ENCODE data around the gene LARP6. TPM values are rescaled to one million over a fixed set of nuclear protein-coding genes. Genes with fewer than 3 reads are reported as not detected.
"Not testable (repeated sequence)": the region's sequence is repeated elsewhere in the genome, so short reads cannot be mapped to it uniquely, and the experiment has no call there.

The LARP6 gene
- polyA plus RNA-seq, 1 donor (not counting 4 experiments of a cell fraction or from before 2014, with no cell fraction given) = 66.1 TPM

- peaks cover 2% of the 10 kb centered on the region for H3K9me3 ChIP-seq (ENCODE audit: control insufficient read depth, low read depth, low read length)
- no peak for TF ChIP-seq CTCF (optimal IDR thresholded peaks at IDR 0.05 in 1 of 3, IDR thresholded peaks at IDR 0.05 in 1 of 3, conservative IDR thresholded peaks at IDR 0.05 in 1 of 3; ENCODE audit: extremely low read depth in 1 of 3, insufficient read depth in 2 of 3, low read length in 3 of 3)
- no peak for TF ChIP-seq EZH2 (IDR thresholded peaks at IDR 0.05; ENCODE audit: low read length)
- no peaks in the 10 kb centered on the region for H3K9me1 ChIP-seq (ENCODE audit: control insufficient read depth, extremely low read depth, insufficient read depth, low read length)
- H2AFZ ChIP-seq (ENCODE audit: control insufficient read depth, low read length) = no peak overlapping the region
- no peaks in the 10 kb centered on the region for H3K27me3 ChIP-seq (ENCODE audit: control insufficient read depth, extremely low read depth, insufficient read depth, low read length)
- no peaks in the 10 kb centered on the region for H3K36me3 ChIP-seq (ENCODE audit: control insufficient read depth in 2 of 2, extremely low read depth in 1 of 2, insufficient read depth in 2 of 2, low read length in 2 of 2)
- no peaks in the 10 kb centered on the region for H4K20me1 ChIP-seq (ENCODE audit: control insufficient read depth, extremely low read depth, insufficient read depth, low read length)
- no peak overlapping the region for H3K4me2 ChIP-seq (ENCODE audit: control insufficient read depth, extremely low read depth, insufficient read depth, low read depth, low read length)
- H3K27ac ChIP-seq (ENCODE audit: control insufficient read depth, insufficient read depth, low read length) = no peak overlapping the region
- H3K9ac ChIP-seq (ENCODE audit: control insufficient read depth, extremely low read depth, insufficient read depth, low read length) = no peak overlapping the region
- no peak overlapping the region for H3K4me3 ChIP-seq (ENCODE audit: control insufficient read depth in 2 of 3, extremely low read depth in 1 of 3, insufficient read depth in 2 of 3, low read depth in 1 of 3, low read length in 3 of 3)
- dilution Hi-C loops (cut with MboI; ENCODE audit: extremely low pct_ligation_motif_present, low sequenced_read_pairs) = no loop called here
- FAIRE-seq = no peak
- no peaks in the 10 kb centered on the region for H3K4me1 ChIP-seq (ENCODE audit: control insufficient read depth, extremely low read depth, insufficient read depth, low read length)
- H3K79me2 ChIP-seq (ENCODE audit: control insufficient read depth, insufficient read depth, low read length) = no peaks in the 10 kb centered on the region
- DNase-seq (ENCODE audit: low read depth, low spot score) = no peak
Measured at GRCh38 chr15:70873232-70874054, 19.5 kb upstream of the LARP6 start.

GRCh38 chr15:70871490-70871889 lies 17.5 kb upstream of the LARP6 start:
- H3K9me3 ChIP-seq (ENCODE audit: control insufficient read depth, low read depth, low read length); H3K9ac ChIP-seq (ENCODE audit: control insufficient read depth, extremely low read depth, insufficient read depth, low read length); H3K27ac ChIP-seq (ENCODE audit: control insufficient read depth, insufficient read depth, low read length); H3K9me1 ChIP-seq (ENCODE audit: control insufficient read depth, extremely low read depth, insufficient read depth, low read length); H4K20me1 ChIP-seq (ENCODE audit: control insufficient read depth, extremely low read depth, insufficient read depth, low read length); FAIRE-seq; H3K4me2 ChIP-seq (ENCODE audit: control insufficient read depth, extremely low read depth, insufficient read depth, low read depth, low read length); DNase-seq (ENCODE audit: low read depth, low spot score); dilution Hi-C loops (cut with MboI; ENCODE audit: extremely low pct_ligation_motif_present, low sequenced_read_pairs); H3K4me3 ChIP-seq (ENCODE audit: control insufficient read depth in 2 of 3, extremely low read depth in 1 of 3, insufficient read depth in 2 of 3, low read depth in 1 of 3, low read length in 3 of 3); H3K4me1 ChIP-seq (ENCODE audit: control insufficient read depth, extremely low read depth, insufficient read depth, low read length); H3K36me3 ChIP-seq (ENCODE audit: control insufficient read depth in 2 of 2, extremely low read depth in 1 of 2, insufficient read depth in 2 of 2, low read length in 2 of 2); H3K79me2 ChIP-seq (ENCODE audit: control insufficient read depth, insufficient read depth, low read length); H3K27me3 ChIP-seq (ENCODE audit: control insufficient read depth, extremely low read depth, insufficient read depth, low read length); H2AFZ ChIP-seq (ENCODE audit: control insufficient read depth, low read length): not testable (repeated sequence)

All from keratinocyte (primary cell).